Esophagus squamous epithelium (tissue), 5 donors: ENCODE measurements around the gene EVX2. TPM values are rescaled to one million over a fixed set of nuclear protein-coding genes. Genes with fewer than 3 reads are reported as not detected.

ENCODE experiments used
- DNase-seq: peaks from one replicate; lab custom pipeline; 2025; lab: John Stamatoyannopoulos, UW
- H3K27ac ChIP-seq, 4 donors: fragments of 200-600 bp; sonication (generic); one replicate each; pipeline ENCODE4 v1.5.1; 2016 to 2019; ENCODE audit warnings: mild to moderate bottlenecking in 1 of 4
- H3K27me3 ChIP-seq, 4 donors: fragments of 200-600 bp; sonication (generic); 1 replicate in 3 of 4; 2 replicates in 1 of 4; pipeline versions ENCODE4 v1.5.1 to v1.6.0; 2017 to 2021; ENCODE audit warnings: antibody characterized with exemption in 1 of 4
- H3K36me3 ChIP-seq, 3 donors: fragments of 200-600 bp; sonication (generic); one replicate each; pipeline ENCODE4 v1.5.1; 2016 to 2019
- H3K4me1 ChIP-seq, 3 donors: fragments of 200-600 bp; sonication (generic); one replicate each; pipeline ENCODE4 v1.5.1; 2017 to 2019
- H3K4me3 ChIP-seq, 4 donors: fragments of 200-600 bp; sonication (generic); 1 replicate in 3 of 4; 2 replicates in 1 of 4; pipeline ENCODE4 v1.5.1; 2016 to 2019; ENCODE audit warnings: mild to moderate bottlenecking in 2 of 4, moderate library complexity in 1 of 4
- H3K9me3 ChIP-seq, 3 donors: fragments of 200-600 bp; sonication (generic); one replicate each; pipeline ENCODE4 v1.5.1; 2016 to 2019
- CTCF ChIP-seq, 6 experiments: fragments of 450-650 bp in 4 of 6; fragments of 200-600 bp in 2 of 6; sonication (generic) in 2 of 6; IDR thresholded peaks; one replicate each; pipeline ENCODE4 v1.5.1; 2016 to 2019; ENCODE audit warnings: antibody characterized with exemption in 6 of 6, mild to moderate bottlenecking in 4 of 6, moderate library complexity in 4 of 6
- POLR2A ChIP-seq, 4 donors: fragments of 450-650 bp; IDR thresholded peaks; one replicate each; pipeline ENCODE4 v1.6.1; 2017; ENCODE audit warnings: antibody characterized with exemption in 4 of 4, mild to moderate bottlenecking in 4 of 4, moderate library complexity in 3 of 4
- WGBS, 2 donors: methylation state at CpG; one replicate each; pipeline ENCODE4 v1.1.5; 2018; 5-methylcytosine and 5-hydroxymethylcytosine counted together
- intact Hi-C: fragments of 100-400 bp; cut with DNase I; formaldehyde crosslinking; loops from one replicate; pipeline ENCODE4 v1.15.0; 2022
- total RNA-seq, 4 donors: library from RNA; depleted of rRNA; stranded (reverse); fragments of >200 nt; gene quantifications; one replicate each; pipeline ENCODE4 v1.1.0, GENCODE V29; 2016
- donor health status: DM: yes; HTN: yes; CAD: no.

The EVX2 gene
- total RNA-seq, 4 donors from 2014 or later = not detected

- no peaks in the 10 kb centered on the region for H3K9me3 ChIP-seq
- no peaks in the 10 kb centered on the region for H3K36me3 ChIP-seq
- TF ChIP-seq CTCF (IDR thresholded peaks at IDR 0.05) = no peak
- TF ChIP-seq POLR2A (IDR thresholded peaks at IDR 0.05) = no peak
- DNase-seq = no peak
- WGBS, 2 donors = 3 to 11% methylated on average over 9 to 12 of the region's 12 CpGs
- H3K4me1 ChIP-seq = peaks cover 26 to 53% (median 30%) of the 10 kb centered on the region in 3 donors
- H3K4me3 ChIP-seq = no peak overlapping the region
- peaks cover 47 to 100% (median 84%) of the 10 kb centered on the region in 4 donors for H3K27me3 ChIP-seq
- H3K27ac ChIP-seq = no peak overlapping the region
- intact Hi-C loops = loop anchor here (10.0 kb wide), 1 partner anchor 410 kb away; no protein-coding TSS in a partner anchor
Observed at GRCh38 chr2:176094349-176094748, 10.6 kb upstream of the EVX2 start.

- DNase-seq = no peak
- no peak overlapping the region for H3K4me3 ChIP-seq
- WGBS, 2 donors = 7 to 12% methylated on average over 8 of the region's 8 CpGs
- TF ChIP-seq CTCF (IDR thresholded peaks at IDR 0.05) = no peak
- no peak for TF ChIP-seq POLR2A (IDR thresholded peaks at IDR 0.05)
- intact Hi-C loops = loop anchor here (10.0 kb wide), 1 partner anchor 409 kb away; no protein-coding TSS in a partner anchor
- no peaks in the 10 kb centered on the region for H3K9me3 ChIP-seq
- no peak overlapping the region for H3K27ac ChIP-seq
- H3K36me3 ChIP-seq = no peaks in the 10 kb centered on the region
- H3K27me3 ChIP-seq = peaks cover 47 to 100% (median 82%) of the 10 kb centered on the region in 4 donors
- H3K4me1 ChIP-seq = peaks cover 26 to 51% (median 30%) of the 10 kb centered on the region in 3 donors
Observed at GRCh38 chr2:176093898-176094249, 10.1 kb upstream of the EVX2 start.

- Histone ChIP-seq H3K9me3 (no peaks in the 10 kb centered on the region), H3K36me3 (no peaks in the 10 kb centered on the region), H3K4me3 (peak overlapping the region; percentile 15 to 60 (median 32)), H3K4me1 (peaks cover 25 to 51% (median 28%) of the 10 kb centered on the region in 3 donors), H3K27ac (no peak overlapping the region), H3K27me3 (peaks cover 42 to 100% (median 80%) of the 10 kb centered on the region in 4 donors)
- no peak for TF ChIP-seq POLR2A (IDR thresholded peaks at IDR 0.05)
- no peak for TF ChIP-seq CTCF (IDR thresholded peaks at IDR 0.05)
- DNase-seq = no peak
- intact Hi-C loops = loop anchor here (10.0 kb wide), 1 partner anchor 409 kb away; no protein-coding TSS in a partner anchor
- WGBS, 2 donors = 16 to 17% methylated on average over 11 to 12 of the region's 53 CpGs
Observed at GRCh38 chr2:176093145-176093897, 9.6 kb upstream of the EVX2 start.

GRCh38 chr2:176092270-176093144 lies 8.7 kb upstream of the EVX2 start, which contains the start of gene HOXD13:
Gene HOXD13 (plus strand): TSS chr2:176092721. CDS start chr2:176092891, 170 bp downstream.
- Histone ChIP-seq H3K9me3 (no peaks in the 10 kb centered on the region), H3K27ac (no peak within 1 kb of the TSS), H3K4me1 (peaks cover 24 to 49% (median 25%) of the 10 kb centered on the region in 3 donors), H3K4me3 (peak within 1 kb of the TSS; percentile 15 to 60 (median 32)), H3K36me3 (no peaks in the 10 kb centered on the region), H3K27me3 (peaks cover 39 to 100% (median 80%) of the 10 kb centered on the region in 4 donors)
- no peak for DNase-seq
- intact Hi-C loops = loop anchor here (10.0 kb wide), 1 partner anchor 408 kb away; no protein-coding TSS in a partner anchor
- WGBS, 2 donors = 1 to 37% methylated on average over 15 to 26 of the region's 95 CpGs
- TF ChIP-seq CTCF (IDR thresholded peaks at IDR 0.05) = no peak
- TF ChIP-seq POLR2A (IDR thresholded peaks at IDR 0.05) = no peak
